ENCODE measurements around the gene TMBIM6.
"Not testable (repeated sequence)": the region's sequence is repeated elsewhere in the genome, so short reads cannot be mapped to it uniquely, and the experiment has no call there.

Gene TMBIM6

GRCh38 chr12:49728446-49728845 is 12.9 kb upstream of the TMBIM6 start:
- no peak for DNase-seq (ENCODE audit: low read depth in 2 of 2)

- no peak for DNase-seq (ENCODE audit: low read depth in 2 of 2)
These were observed 11.3 kb upstream of the TMBIM6 start for GRCh38 chr12:49730050-49730449.

- DNase-seq (ENCODE audit: low read depth in 2 of 2), result no peak
These were observed 10.7 kb upstream of the TMBIM6 start for GRCh38 chr12:49730568-49731101.

GRCh38 chr12:49733219-49734017 is 7.9 kb upstream of the TMBIM6 start:
- DNase-seq (ENCODE audit: low read depth in 2 of 2), result no peak

GRCh38 chr12:49734900-49735299 is 6.5 kb upstream of the TMBIM6 start:
- not testable (repeated sequence) for DNase-seq (ENCODE audit: low read depth in 2 of 2)

- DNase-seq (ENCODE audit: low read depth in 2 of 2), result not testable (repeated sequence)
These were observed 2.6 kb upstream of the TMBIM6 start for GRCh38 chr12:49738721-49739120.

GRCh38 chr12:49740277-49740676 is 1.1 kb upstream of the TMBIM6 start:
- not testable (repeated sequence) for DNase-seq (ENCODE audit: low read depth in 2 of 2)

- DNase-seq (ENCODE audit: low read depth in 2 of 2), result peak; percentile 84 to 85
These were observed 694 bp downstream of the TMBIM6 start for GRCh38 chr12:49741882-49742620.

GRCh38 chr12:49744363-49744885 is 3.1 kb downstream of the TMBIM6 start:
- no peak for DNase-seq (ENCODE audit: low read depth in 2 of 2)

- no peak for DNase-seq (ENCODE audit: low read depth in 2 of 2)
These were observed 6.9 kb downstream of the TMBIM6 start for GRCh38 chr12:49748306-49748705.

- DNase-seq (ENCODE audit: low read depth in 2 of 2), result no peak
These were observed 7.4 kb downstream of the TMBIM6 start for GRCh38 chr12:49748800-49749199.

GRCh38 chr12:49750027-49750995 is 9.0 kb downstream of the TMBIM6 start:
- peak; percentile 57 to 61 for DNase-seq (ENCODE audit: low read depth in 2 of 2)

GRCh38 chr12:49750996-49751393 is 9.6 kb downstream of the TMBIM6 start:
- DNase-seq (ENCODE audit: low read depth in 2 of 2), result no peak

GRCh38 chr12:49761677-49762467 is 20.5 kb downstream of the TMBIM6 start:
- no peak for DNase-seq (ENCODE audit: low read depth in 2 of 2)

GRCh38 chr12:49762468-49762847 is 21.1 kb downstream of the TMBIM6 start:
- DNase-seq (ENCODE audit: low read depth in 2 of 2), result no peak

- DNase-seq (ENCODE audit: low read depth in 2 of 2), result peak; percentile 67 to 72
These were observed 21.7 kb downstream of the TMBIM6 start for GRCh38 chr12:49763006-49763591.

GRCh38 chr12:49764126-49764525 is 22.8 kb downstream of the TMBIM6 start:
- no peak for DNase-seq (ENCODE audit: low read depth in 2 of 2)

GRCh38 chr12:49766115-49766455 is 24.7 kb downstream of the TMBIM6 start:
- no peak for DNase-seq (ENCODE audit: low read depth in 2 of 2)

- DNase-seq (ENCODE audit: low read depth in 2 of 2), result no peak
These were observed 26.0 kb downstream of the TMBIM6 start for GRCh38 chr12:49767333-49767732.

- not testable (repeated sequence) for DNase-seq (ENCODE audit: low read depth in 2 of 2)
These were observed 31.7 kb downstream of the TMBIM6 start for GRCh38 chr12:49773102-49773501.

Measured in stimulated activated CD4-positive, alpha-beta T cell treated with anti-CD3 and anti-CD28 coated beads, Interleukin-15, amount 100 ng/mL, for 48 hours (primary cell).